DND-41 (cell line): ENCODE measurements around the gene TCP11.

Source experiments
- CTCF ChIP-seq: IDR thresholded peaks from 2 replicates; pipeline ENCODE4 v1.5.1; 2012; ENCODE audit warnings: borderline replicate concordance, low read length, moderate library complexity, mild to moderate bottlenecking; ENCODE audit not compliant: poor library complexity, severe bottlenecking; ENCODE audit errors: extremely low read depth
- EZH2 ChIP-seq: IDR thresholded peaks from 3 replicates; pipeline ENCODE4 v1.6.1; 2012; ENCODE audit warnings: borderline replicate concordance, low read depth, mild to moderate bottlenecking, moderate library complexity, low read length, inconsistent platforms; ENCODE audit not compliant: severe bottlenecking

DNA sequence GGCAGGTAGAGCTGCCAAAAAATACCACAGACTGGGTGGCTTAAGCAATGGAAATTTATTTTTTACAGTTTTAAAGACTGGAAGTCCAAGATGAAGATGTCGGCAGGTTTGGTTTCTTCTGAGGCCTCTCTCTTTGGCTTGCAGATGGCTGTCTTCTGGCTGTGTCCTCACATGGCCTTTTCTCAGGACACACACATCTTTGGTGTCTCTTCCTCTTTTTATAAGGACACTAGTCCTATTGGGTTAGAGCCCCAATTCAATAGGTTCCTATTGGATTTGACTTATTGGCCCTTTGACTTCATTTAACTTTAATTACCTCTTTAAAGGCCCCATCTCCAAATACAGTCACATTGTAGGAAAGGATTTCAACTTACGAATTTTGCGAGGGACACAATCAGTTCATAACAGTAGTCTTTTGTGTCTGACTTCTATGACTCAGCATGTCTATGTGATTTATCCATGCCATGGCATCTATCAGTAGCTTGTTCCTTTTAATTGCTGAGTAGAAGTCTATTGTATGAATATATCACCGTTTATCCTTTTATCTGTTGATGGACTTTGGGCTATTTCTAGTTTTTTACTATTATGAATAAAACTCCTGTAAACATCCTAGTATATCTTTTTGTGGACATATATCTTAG, 11.0 kb upstream of the TCP11 start:
- no peak for TF ChIP-seq CTCF
- TF ChIP-seq EZH2, result no peak
